Measurements from ENCODE around the gene YIF1A. TPM values are rescaled to one million over a fixed set of nuclear protein-coding genes. Genes with fewer than 3 reads are reported as not detected.

Gene YIF1A
- total RNA-seq, 2 experiments from 2014 or later: 39.1 to 45.4 TPM

GRCh38 chr11:66293777-66294625 is 5.1 kb upstream of the YIF1A start:
- Mint-ChIP-seq H3K9me3 (no peaks in the 10 kb centered on the region), H3K36me3 (ENCODE audit: low read depth) (no peaks in the 10 kb centered on the region), H3K4me1 (peaks cover 25% of the 10 kb centered on the region), H3K27me3 (peaks cover 25% of the 10 kb centered on the region), H3K4me3 (no peak overlapping the region), H3K27ac (no peak overlapping the region)
- no peak for DNase-seq
- POLR2A ChIA-PET: no interaction called here
- CTCF ChIA-PET: interaction anchor here (0.7 to 1.1 kb wide), 2 partner anchors 10 to 72 kb away, joined by 3 to 5 read pairs; no protein-coding TSS in a partner anchor

DNA sequence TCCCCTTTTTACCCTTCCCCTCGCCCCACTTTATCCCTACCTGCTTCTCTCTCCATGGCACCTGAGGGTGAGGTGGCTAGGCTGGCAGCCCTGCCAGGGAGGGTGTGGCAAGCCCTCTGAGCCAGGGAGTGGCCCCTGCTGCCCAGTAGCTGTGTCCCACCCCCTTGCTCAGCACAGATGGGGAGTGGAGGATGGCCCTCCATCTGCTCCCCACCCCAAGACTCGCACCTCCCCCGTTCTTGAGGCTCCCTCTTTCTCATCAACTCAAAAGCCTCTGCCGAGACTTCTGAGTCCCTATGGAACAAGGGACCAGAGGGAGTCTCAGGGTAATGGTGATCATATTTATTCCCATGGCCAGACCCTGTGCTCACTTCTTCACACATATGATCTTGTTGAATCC is 4.4 kb upstream of the YIF1A start:
- H3K36me3 Mint-ChIP-seq (ENCODE audit: low read depth): no peaks in the 10 kb centered on the region
- H3K4me3 Mint-ChIP-seq: no peak overlapping the region
- CTCF ChIA-PET: interaction anchor here (0.7 kb wide), 1 partner anchor 10 kb away, joined by 5 read pairs; no protein-coding TSS in a partner anchor
- H3K27me3 Mint-ChIP-seq: peaks cover 25% of the 10 kb centered on the region
- H3K27ac Mint-ChIP-seq: no peak overlapping the region
- DNase-seq: no peak
- POLR2A ChIA-PET: no interaction called here
- H3K9me3 Mint-ChIP-seq: no peaks in the 10 kb centered on the region
- peaks cover 27% of the 10 kb centered on the region for H3K4me1 Mint-ChIP-seq

GRCh38 chr11:66292543-66293332 is 3.8 kb upstream of the YIF1A start:
- Mint-ChIP-seq H3K4me1 (peaks cover 32% of the 10 kb centered on the region), H3K27me3 (peaks cover 25% of the 10 kb centered on the region), H3K36me3 (ENCODE audit: low read depth) (no peaks in the 10 kb centered on the region), H3K4me3 (peak overlapping the region; percentile 41), H3K9me3 (no peaks in the 10 kb centered on the region), H3K27ac (no peak overlapping the region)
- DNase-seq: no peak
- ChIA-PET POLR2A (no interaction called here), CTCF (no interaction called here)

GRCh38 chr11:66291706-66292542 is 3.0 kb upstream of the YIF1A start, which contains the start of gene TMEM151A:
Gene TMEM151A, plus strand, starts transcription at chr11:66291894. Its CDS starts 120 bp downstream, at chr11:66292014.
- H3K36me3 Mint-ChIP-seq (ENCODE audit: low read depth): no peaks in the 10 kb centered on the region
- POLR2A ChIA-PET: no interaction called here
- no peak within 1 kb of the TSS for H3K27ac Mint-ChIP-seq
- H3K4me1 Mint-ChIP-seq: peaks cover 38% of the 10 kb centered on the region
- H3K27me3 Mint-ChIP-seq: peaks cover 25% of the 10 kb centered on the region
- CTCF ChIA-PET: interaction anchor here (1.2 to 1.9 kb wide), 2 partner anchors 10 to 117 kb away, joined by 3 to 11 read pairs; no protein-coding TSS in a partner anchor
- DNase-seq: no peak
- H3K4me3 Mint-ChIP-seq: peak within 1 kb of the TSS; percentile 89
- no peaks in the 10 kb centered on the region for H3K9me3 Mint-ChIP-seq

GRCh38 chr11:66291303-66291705 is 2.4 kb upstream of the YIF1A start:
- H3K36me3 Mint-ChIP-seq (ENCODE audit: low read depth): no peaks in the 10 kb centered on the region
- no peak overlapping the region for H3K27ac Mint-ChIP-seq
- ChIA-PET POLR2A (no interaction called here), CTCF (interaction anchor here (1.2 to 1.9 kb wide), 2 partner anchors 9 to 118 kb away, joined by 3 to 11 read pairs; no protein-coding TSS in a partner anchor)
- no peaks in the 10 kb centered on the region for H3K9me3 Mint-ChIP-seq
- H3K4me1 Mint-ChIP-seq: peaks cover 38% of the 10 kb centered on the region
- no peak for DNase-seq
- H3K27me3 Mint-ChIP-seq: peaks cover 25% of the 10 kb centered on the region
- peak overlapping the region; percentile 89 for H3K4me3 Mint-ChIP-seq

- H3K9me3 Mint-ChIP-seq: no peaks in the 10 kb centered on the region
- peaks cover 25% of the 10 kb centered on the region for H3K27me3 Mint-ChIP-seq
- H3K27ac Mint-ChIP-seq: peak overlapping the region; percentile 7
- peaks cover 38% of the 10 kb centered on the region for H3K4me1 Mint-ChIP-seq
- no peaks in the 10 kb centered on the region for H3K36me3 Mint-ChIP-seq (ENCODE audit: low read depth)
- CTCF ChIA-PET: interaction anchor here (1.9 kb wide), 1 partner anchor 8 kb away, joined by 11 read pairs; no protein-coding TSS in a partner anchor
- POLR2A ChIA-PET: no interaction called here
- DNase-seq: no peak
- H3K4me3 Mint-ChIP-seq: peak overlapping the region; percentile 89
Observed at GRCh38 chr11:66290330-66290621, 1.3 kb upstream of the YIF1A start.

DNA sequence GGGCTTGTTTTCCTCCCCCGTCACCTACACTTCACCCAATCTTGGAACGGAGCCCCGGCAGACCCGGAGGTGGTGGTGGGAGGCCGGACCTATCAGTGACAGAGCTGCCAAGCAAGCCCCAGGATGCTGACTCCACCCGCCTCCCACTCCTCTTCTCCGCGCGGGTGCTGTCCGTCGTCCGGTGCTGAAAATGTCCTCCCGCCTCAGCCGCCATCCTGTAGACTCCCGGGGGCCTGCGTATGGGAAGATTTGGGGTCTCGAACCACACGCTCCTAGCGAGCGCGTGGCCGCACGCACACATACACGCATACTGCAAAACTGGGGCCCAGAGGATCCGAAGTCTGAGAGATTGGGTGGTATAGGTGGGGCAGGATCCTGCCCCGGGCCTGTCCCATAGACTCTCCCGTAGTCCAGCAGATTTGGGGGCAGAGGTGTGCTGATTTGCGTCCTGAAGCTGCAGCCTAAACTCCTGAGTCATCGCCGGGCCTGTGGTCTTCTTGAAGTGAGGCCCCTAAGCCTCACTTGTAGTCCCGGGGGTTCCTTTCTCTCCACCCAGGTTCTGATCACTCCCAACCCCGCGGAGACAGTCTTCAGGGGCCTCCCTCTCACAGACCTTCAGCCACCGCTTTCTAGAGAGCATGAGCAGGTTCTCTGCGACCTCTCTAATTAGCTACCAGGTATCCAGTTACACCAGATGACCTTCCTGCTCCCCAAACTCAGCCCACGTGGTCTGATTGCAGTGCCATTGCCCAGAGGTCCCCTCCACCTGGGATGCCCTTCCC is 796 bp upstream of the YIF1A start:
- Mint-ChIP-seq H3K4me3 (peak overlapping the region; percentile 89), H3K9me3 (no peaks in the 10 kb centered on the region)

DNA sequence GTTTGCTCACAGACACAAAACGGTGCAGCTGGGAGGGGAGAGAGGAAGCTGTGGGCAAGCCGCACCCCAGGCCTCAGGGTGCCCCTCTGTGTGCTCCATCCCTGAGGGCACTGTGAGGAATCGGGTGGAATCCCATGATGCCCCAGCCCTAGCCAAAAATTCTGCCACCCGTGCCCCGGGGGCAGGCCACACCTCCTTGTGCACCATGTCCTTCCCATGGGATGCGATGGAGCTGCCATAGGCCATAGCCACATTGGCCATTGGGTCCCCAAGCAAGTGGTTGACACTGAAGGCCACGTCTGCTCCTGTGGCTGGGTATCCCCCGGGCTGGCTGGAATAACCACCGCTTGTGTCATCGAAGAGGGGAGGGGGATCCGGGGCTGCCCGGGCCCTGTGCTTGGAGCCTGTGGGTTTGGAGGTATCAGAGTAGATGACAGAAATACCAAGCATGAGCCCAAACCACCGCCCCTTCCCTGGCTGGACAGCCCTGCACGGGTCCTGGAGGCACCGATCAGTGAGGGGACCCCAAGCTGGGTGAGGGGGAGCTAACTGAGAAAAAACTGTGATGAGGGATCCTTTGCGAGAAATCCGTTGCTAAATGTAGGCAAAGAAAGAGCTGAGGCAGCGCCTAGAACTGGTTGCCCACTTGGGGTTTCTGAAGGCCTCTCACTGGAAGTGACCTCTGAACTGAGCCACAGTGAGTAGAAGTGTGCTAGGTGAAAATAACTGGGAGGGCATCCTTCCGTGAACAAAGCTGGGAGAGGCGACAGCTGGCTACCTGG is 863 bp downstream of the YIF1A start:
- ChIA-PET POLR2A (interaction anchor here (1.1 to 1.4 kb wide), 2 partner anchors 15 to 17 kb away, joined by 3 to 5 read pairs; no protein-coding TSS in a partner anchor), CTCF (interaction anchor here (1.1 to 4.0 kb wide), 8 partner anchors 10 to 72 kb away, joined by 3 to 27 read pairs (median 4); no protein-coding TSS in a partner anchor)
- Mint-ChIP-seq H3K4me1 (peaks cover 41% of the 10 kb centered on the region), H3K36me3 (ENCODE audit: low read depth) (no peaks in the 10 kb centered on the region), H3K4me3 (peak overlapping the region; percentile 89), H3K27ac (peak overlapping the region; percentile 89), H3K9me3 (no peaks in the 10 kb centered on the region), H3K27me3 (peaks cover 21% of the 10 kb centered on the region)
- DNase-seq: no peak

More for the DNA sequence above, 796 bp upstream of the YIF1A start:
- H3K36me3 Mint-ChIP-seq (ENCODE audit: low read depth): no peaks in the 10 kb centered on the region
- H3K4me1 Mint-ChIP-seq: peaks cover 38% of the 10 kb centered on the region
- ChIA-PET POLR2A (interaction anchor here (0.6 to 1.4 kb wide), 3 partner anchors 17 to 99 kb away, joined by 3 to 5 read pairs (median 5); no protein-coding TSS in a partner anchor), CTCF (interaction anchor here (0.7 to 2.4 kb wide), 12 partner anchors 7 to 149 kb away, joined by 3 to 16 read pairs (median 4); partner anchors contain the start of genes CD248, MRPL11 and RIN1)
- peak; percentile 85 for DNase-seq
- H3K27ac Mint-ChIP-seq: peak overlapping the region; percentile 89
- H3K27me3 Mint-ChIP-seq: peaks cover 25% of the 10 kb centered on the region

DNA sequence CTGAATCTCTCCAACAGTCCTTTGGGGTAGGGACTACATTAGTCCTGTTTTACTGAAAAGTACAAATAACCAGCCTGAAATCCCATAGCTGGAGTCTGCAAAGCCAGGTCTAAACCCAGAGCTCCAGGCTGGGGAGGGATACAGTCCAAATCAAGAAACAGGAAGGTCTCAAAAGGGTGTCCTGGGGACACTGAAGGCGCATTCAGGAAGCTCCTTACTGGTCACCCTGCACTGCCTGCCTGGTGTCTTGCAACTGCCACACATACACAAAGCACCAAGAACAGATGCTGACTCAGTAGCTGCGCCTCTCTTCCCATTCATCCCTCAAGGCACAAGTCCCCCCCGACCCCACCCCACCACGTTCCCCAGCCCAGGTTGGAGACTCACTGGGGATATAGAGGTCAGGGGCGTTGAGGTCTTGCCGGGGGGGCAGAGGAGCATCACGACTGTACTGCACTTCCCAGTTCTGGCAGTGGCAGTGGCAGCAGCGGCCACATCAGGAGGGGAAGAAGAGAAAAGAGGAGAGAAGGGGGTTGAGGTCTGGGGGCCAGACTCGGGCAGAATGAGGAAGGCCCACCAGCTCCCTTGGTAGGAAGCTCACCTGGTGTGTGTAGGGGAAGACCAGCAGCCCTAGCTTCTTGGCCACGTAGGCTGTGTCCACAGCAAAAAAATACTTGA is 1.6 kb downstream of the YIF1A start:
- no peaks in the 10 kb centered on the region for H3K36me3 Mint-ChIP-seq (ENCODE audit: low read depth)
- POLR2A ChIA-PET: no interaction called here

DNA sequence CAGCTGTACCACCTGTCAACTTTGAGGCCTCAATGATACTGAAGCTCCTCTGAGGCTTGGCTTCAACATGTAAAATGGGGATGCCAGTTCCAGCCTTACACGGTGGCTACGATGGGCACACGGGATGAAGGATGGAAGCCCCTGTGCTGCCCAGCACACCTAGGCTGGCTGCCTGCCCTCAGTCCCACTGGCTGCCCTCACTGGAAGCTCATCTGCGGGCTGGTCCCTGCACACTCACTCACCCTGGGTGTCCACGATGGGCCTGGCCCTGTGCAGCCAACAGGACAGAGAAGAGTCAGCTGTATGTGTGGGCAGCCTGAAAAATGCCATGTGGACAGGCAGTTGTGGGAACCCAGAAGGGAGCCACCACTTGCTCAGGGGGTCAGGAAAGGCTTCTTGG is 2.2 kb downstream of the YIF1A start:
- H3K27ac Mint-ChIP-seq: peak overlapping the region; percentile 50

More for the DNA sequence above, 1.6 kb downstream of the YIF1A start:
- Mint-ChIP-seq H3K27ac (peak overlapping the region; percentile 69), H3K4me1 (peaks cover 43% of the 10 kb centered on the region), H3K9me3 (no peaks in the 10 kb centered on the region), H3K4me3 (peak overlapping the region; percentile 89), H3K27me3 (peaks cover 14% of the 10 kb centered on the region)
- CTCF ChIA-PET: interaction anchor here (0.5 to 4.0 kb wide), 5 partner anchors 15 to 110 kb away, joined by 3 to 27 read pairs (median 5); no protein-coding TSS in a partner anchor
- no peak for DNase-seq

More for the DNA sequence above, 2.2 kb downstream of the YIF1A start:
- Mint-ChIP-seq H3K4me3 (peak overlapping the region; percentile 89), H3K9me3 (no peaks in the 10 kb centered on the region), H3K36me3 (ENCODE audit: low read depth) (no peaks in the 10 kb centered on the region), H3K27me3 (peaks cover 14% of the 10 kb centered on the region), H3K4me1 (peaks cover 50% of the 10 kb centered on the region)
- ChIA-PET CTCF (interaction anchor here (0.5 to 4.0 kb wide), 4 partner anchors 14 to 111 kb away, joined by 3 to 27 read pairs (median 3); no protein-coding TSS in a partner anchor), POLR2A (interaction anchor here (0.6 kb wide), 1 partner anchor 19 kb away, joined by 3 read pairs; no protein-coding TSS in a partner anchor)
- DNase-seq: no peak
